Activated T-cell treated with anti-CD3 and anti-CD28 coated beads for 4 hours (primary cell): ENCODE data around the gene UGT1A1.
"Not testable (repeated sequence)": the region's sequence is repeated elsewhere in the genome, so short reads cannot be mapped to it uniquely, and the experiment has no call there.

Experiments
- DNase-seq: peaks from one replicate; pipeline ENCODE4 v3.0.0-alpha.2; 2020

UGT1A1 gene

GRCh38 chr2:233760043-233760442 is at the start of gene UGT1A1:
Gene UGT1A1, plus strand, starts transcription at chr2:233760270. Its CDS starts 18 bp downstream, at chr2:233760288.
- no peak for DNase-seq

GRCh38 chr2:233711312-233712008 is 48.6 kb upstream of the UGT1A1 start:
- DNase-seq, result peak; percentile 47

- DNase-seq, result no peak
Measured at GRCh38 chr2:233712611-233713261, 47.3 kb upstream of the UGT1A1 start, which contains the start of gene UGT1A5. Gene UGT1A5, plus strand, starts transcription at chr2:233712907. Its CDS starts 85 bp downstream, at chr2:233712992.

- DNase-seq, result no peak
Measured at GRCh38 chr2:233713262-233713615, 46.8 kb upstream of the UGT1A1 start.

- no peak for DNase-seq
Measured at GRCh38 chr2:233714121-233714520, 45.9 kb upstream of the UGT1A1 start.

GRCh38 chr2:233718552-233718951 is 41.5 kb upstream of the UGT1A1 start, which contains the start of gene UGT1A4:
Gene UGT1A4, plus strand, starts transcription at chr2:233718736. Its CDS starts 85 bp downstream, at chr2:233718821.
- no peak for DNase-seq

- no peak for DNase-seq
Measured at GRCh38 chr2:233728723-233729301, 31.3 kb upstream of the UGT1A1 start, which contains the start of gene UGT1A3. Gene UGT1A3, plus strand, starts transcription at chr2:233729042. Its CDS starts 85 bp downstream, at chr2:233729127.

- DNase-seq, result not testable (repeated sequence)
Measured at GRCh38 chr2:233736868-233737653, 23.0 kb upstream of the UGT1A1 start.

- DNase-seq, result no peak
Measured at GRCh38 chr2:233740870-233741269, 19.2 kb upstream of the UGT1A1 start.

GRCh38 chr2:233743464-233744259 is 16.4 kb upstream of the UGT1A1 start:
- no peak for DNase-seq

GRCh38 chr2:233745073-233745755 is 14.9 kb upstream of the UGT1A1 start:
- no peak for DNase-seq

GRCh38 chr2:233745838-233746237 is 14.2 kb upstream of the UGT1A1 start:
- DNase-seq, result not testable (repeated sequence)

- DNase-seq, result no peak
Measured at GRCh38 chr2:233746475-233747282, 13.4 kb upstream of the UGT1A1 start.

- DNase-seq, result no peak
Measured at GRCh38 chr2:233747283-233747544, 12.9 kb upstream of the UGT1A1 start.

- not testable (repeated sequence) for DNase-seq
Measured at GRCh38 chr2:233750689-233751088, 9.4 kb upstream of the UGT1A1 start.

- not testable (repeated sequence) for DNase-seq
Measured at GRCh38 chr2:233751212-233752009, 8.7 kb upstream of the UGT1A1 start.

- DNase-seq, result no peak
Measured at GRCh38 chr2:233754872-233755611, 5.0 kb upstream of the UGT1A1 start.

- DNase-seq, result no peak
Measured at GRCh38 chr2:233756429-233757081, 3.5 kb upstream of the UGT1A1 start.

GRCh38 chr2:233758141-233758540 is 1.9 kb upstream of the UGT1A1 start:
- no peak for DNase-seq
